Liver (tissue), 2 donors: Measurements from ENCODE around the gene NAAA.

Experiments used
- FOXA1 ChIP-seq: IDR thresholded peaks from 2 replicates; pipeline ENCODE4 v1.6.1; 2016; ENCODE audit warnings: antibody characterized with exemption
- TF ChIP-seq, protein P1 (sequence below): fragments of 150-350 bp; IDR thresholded peaks from 2 replicates; pipeline ENCODE4 v1.5.1; 2017; ENCODE audit warnings: improper control_type of control experiment, low read depth, low read length; ENCODE audit not compliant: missing input control
- TF ChIP-seq, protein P2 (sequence below): IDR thresholded peaks from 2 replicates; pipeline ENCODE4 v1.6.1; 2016; ENCODE audit warnings: antibody characterized with exemption
- TF ChIP-seq, protein P3 (sequence below): IDR thresholded peaks from 2 replicates; pipeline ENCODE4 v1.6.1; 2016; ENCODE audit warnings: antibody characterized with exemption
- TF ChIP-seq, protein P4 (sequence below): IDR thresholded peaks from 2 replicates; pipeline ENCODE4 v1.6.1; 2016; ENCODE audit warnings: antibody characterized with exemption, mild to moderate bottlenecking
- donor health status: healthy.

DNA sequence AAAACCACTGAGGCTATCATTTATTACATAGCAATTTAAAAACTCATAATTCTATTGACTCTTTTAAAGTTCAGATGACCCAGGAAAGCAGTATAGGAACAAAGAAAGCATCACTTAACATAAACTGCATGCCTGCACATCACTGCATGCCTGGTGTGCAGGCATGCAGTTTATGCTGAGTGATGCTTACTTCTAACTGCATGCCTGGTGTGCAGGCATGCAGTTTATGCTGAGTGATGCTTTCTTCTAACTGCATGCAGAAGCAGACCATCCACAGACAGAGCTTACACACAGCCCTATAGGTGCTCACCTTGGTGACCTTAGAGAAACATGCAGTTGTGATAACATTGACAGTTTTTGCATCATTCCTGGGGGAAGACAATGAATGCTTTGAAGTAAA lies 33.0 kb upstream of the NAAA start:
- TF ChIP-seq, protein P1, sequence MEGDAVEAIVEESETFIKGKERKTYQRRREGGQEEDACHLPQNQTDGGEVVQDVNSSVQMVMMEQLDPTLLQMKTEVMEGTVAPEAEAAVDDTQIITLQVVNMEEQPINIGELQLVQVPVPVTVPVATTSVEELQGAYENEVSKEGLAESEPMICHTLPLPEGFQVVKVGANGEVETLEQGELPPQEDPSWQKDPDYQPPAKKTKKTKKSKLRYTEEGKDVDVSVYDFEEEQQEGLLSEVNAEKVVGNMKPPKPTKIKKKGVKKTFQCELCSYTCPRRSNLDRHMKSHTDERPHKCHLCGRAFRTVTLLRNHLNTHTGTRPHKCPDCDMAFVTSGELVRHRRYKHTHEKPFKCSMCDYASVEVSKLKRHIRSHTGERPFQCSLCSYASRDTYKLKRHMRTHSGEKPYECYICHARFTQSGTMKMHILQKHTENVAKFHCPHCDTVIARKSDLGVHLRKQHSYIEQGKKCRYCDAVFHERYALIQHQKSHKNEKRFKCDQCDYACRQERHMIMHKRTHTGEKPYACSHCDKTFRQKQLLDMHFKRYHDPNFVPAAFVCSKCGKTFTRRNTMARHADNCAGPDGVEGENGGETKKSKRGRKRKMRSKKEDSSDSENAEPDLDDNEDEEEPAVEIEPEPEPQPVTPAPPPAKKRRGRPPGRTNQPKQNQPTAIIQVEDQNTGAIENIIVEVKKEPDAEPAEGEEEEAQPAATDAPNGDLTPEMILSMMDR = no peak
- TF ChIP-seq, protein P2, sequence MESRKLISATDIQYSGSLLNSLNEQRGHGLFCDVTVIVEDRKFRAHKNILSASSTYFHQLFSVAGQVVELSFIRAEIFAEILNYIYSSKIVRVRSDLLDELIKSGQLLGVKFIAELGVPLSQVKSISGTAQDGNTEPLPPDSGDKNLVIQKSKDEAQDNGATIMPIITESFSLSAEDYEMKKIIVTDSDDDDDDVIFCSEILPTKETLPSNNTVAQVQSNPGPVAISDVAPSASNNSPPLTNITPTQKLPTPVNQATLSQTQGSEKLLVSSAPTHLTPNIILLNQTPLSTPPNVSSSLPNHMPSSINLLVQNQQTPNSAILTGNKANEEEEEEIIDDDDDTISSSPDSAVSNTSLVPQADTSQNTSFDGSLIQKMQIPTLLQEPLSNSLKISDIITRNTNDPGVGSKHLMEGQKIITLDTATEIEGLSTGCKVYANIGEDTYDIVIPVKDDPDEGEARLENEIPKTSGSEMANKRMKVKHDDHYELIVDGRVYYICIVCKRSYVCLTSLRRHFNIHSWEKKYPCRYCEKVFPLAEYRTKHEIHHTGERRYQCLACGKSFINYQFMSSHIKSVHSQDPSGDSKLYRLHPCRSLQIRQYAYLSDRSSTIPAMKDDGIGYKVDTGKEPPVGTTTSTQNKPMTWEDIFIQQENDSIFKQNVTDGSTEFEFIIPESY = no peak
- TF ChIP-seq, protein P3, sequence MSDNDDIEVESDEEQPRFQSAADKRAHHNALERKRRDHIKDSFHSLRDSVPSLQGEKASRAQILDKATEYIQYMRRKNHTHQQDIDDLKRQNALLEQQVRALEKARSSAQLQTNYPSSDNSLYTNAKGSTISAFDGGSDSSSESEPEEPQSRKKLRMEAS = no peak
- TF ChIP-seq, protein P4, sequence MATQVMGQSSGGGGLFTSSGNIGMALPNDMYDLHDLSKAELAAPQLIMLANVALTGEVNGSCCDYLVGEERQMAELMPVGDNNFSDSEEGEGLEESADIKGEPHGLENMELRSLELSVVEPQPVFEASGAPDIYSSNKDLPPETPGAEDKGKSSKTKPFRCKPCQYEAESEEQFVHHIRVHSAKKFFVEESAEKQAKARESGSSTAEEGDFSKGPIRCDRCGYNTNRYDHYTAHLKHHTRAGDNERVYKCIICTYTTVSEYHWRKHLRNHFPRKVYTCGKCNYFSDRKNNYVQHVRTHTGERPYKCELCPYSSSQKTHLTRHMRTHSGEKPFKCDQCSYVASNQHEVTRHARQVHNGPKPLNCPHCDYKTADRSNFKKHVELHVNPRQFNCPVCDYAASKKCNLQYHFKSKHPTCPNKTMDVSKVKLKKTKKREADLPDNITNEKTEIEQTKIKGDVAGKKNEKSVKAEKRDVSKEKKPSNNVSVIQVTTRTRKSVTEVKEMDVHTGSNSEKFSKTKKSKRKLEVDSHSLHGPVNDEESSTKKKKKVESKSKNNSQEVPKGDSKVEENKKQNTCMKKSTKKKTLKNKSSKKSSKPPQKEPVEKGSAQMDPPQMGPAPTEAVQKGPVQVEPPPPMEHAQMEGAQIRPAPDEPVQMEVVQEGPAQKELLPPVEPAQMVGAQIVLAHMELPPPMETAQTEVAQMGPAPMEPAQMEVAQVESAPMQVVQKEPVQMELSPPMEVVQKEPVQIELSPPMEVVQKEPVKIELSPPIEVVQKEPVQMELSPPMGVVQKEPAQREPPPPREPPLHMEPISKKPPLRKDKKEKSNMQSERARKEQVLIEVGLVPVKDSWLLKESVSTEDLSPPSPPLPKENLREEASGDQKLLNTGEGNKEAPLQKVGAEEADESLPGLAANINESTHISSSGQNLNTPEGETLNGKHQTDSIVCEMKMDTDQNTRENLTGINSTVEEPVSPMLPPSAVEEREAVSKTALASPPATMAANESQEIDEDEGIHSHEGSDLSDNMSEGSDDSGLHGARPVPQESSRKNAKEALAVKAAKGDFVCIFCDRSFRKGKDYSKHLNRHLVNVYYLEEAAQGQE = no peak
- no peak for TF ChIP-seq FOXA1
